Activated gamma-delta T cell treated with anti-CD3 and anti-CD28 coated beads, Interleukin-2, amount 50 U/mL, for 16 hours (primary cell): ENCODE data around the gene MYH6.
"Not testable (repeated sequence)": the region's sequence is repeated elsewhere in the genome, so short reads cannot be mapped to it uniquely, and the experiment has no call there.

Source experiments
- DNase-seq: peaks from one replicate; pipeline ENCODE4 v3.0.0-alpha.2; 2020; ENCODE audit warnings: low read depth

MYH6 gene

DNA sequence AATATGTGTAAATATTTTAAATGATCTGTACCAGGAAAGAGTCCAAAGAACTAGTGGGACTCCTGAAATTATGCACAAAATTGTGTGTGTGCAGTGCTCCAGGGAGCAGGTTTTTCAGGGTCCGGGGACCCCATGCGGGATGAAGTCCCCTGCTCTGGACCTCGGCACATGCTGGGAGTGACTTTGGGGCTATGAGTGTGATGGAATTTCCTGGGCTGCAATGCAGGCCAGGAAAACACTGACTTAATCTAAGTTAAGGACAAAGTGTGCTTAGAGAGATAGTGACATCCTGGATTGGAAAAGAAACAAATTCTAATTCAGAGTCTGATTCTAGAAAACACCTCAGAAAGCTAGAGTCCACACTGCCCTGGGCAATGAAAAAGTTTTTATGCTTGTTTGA lies 6.2 kb upstream of the MYH6 start:
- DNase-seq = no peak

DNA sequence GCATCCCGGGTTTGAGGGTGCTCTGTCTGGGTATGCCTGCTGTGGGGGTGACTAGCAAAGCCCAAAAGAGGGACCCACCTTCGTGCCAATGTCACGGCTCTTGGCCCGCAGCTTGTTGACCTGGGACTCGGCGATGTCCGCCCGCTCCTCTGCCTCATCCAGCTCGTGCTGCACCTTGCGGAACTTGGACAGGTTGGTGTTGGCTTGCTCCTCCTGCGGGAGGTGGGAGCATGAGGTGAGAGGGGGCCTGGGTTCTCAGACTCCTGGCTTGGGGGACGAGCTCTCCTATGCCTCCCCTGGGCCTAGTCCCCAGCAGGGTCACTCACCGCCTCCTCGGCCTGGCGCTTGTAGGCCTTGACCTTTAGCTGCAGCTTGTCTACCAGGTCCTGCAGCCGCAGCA lies 5.6 kb upstream of the MYH6 start:
- DNase-seq = no peak

DNA sequence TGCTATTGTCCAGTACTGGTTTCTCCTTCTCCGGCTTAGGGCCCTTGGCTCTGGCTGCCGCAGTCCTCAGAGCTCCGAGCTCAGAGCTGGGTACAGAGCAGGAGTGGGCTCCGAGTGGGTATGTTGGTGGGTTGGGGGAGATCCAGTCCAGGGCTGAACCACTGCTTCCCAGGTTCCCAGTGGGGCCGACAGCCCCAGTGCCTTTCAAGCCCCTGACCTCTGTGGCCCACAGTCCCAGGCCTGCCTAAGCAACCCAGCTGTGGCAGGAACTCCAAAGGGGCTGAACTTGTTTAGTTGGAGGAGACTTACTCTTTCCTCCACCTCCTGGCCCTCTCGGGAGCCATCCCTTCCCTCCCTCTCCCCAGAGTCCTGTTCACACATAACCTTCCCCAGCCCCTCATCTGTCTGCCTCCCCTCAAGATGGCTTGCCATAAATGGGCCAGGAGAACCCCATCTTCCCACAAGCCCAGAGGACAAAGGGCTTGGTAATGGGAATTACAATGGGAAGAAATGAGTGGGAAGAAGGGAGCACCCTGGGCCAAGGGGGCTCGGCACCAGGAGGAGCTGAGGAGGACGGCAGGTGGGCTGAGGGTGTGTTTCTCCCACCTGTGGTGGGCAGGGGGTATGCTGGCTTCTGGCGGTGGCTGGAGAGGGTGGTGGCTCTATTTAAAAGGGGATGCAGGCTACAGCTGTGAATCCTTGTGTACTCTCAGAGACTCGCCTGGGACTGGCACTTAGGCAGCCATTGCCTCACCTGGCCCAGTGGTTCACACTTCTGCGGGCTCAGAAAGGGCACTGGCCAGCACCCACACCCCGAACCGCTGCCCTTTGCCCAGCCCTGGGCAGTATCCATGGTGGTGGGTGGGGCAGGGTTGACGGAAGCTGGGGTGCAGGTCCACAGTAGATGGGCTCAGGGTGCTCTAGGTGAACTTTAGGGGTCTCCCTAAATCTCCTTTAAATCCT lies 3.8 kb upstream of the MYH6 start:
- DNase-seq = no peak

DNA sequence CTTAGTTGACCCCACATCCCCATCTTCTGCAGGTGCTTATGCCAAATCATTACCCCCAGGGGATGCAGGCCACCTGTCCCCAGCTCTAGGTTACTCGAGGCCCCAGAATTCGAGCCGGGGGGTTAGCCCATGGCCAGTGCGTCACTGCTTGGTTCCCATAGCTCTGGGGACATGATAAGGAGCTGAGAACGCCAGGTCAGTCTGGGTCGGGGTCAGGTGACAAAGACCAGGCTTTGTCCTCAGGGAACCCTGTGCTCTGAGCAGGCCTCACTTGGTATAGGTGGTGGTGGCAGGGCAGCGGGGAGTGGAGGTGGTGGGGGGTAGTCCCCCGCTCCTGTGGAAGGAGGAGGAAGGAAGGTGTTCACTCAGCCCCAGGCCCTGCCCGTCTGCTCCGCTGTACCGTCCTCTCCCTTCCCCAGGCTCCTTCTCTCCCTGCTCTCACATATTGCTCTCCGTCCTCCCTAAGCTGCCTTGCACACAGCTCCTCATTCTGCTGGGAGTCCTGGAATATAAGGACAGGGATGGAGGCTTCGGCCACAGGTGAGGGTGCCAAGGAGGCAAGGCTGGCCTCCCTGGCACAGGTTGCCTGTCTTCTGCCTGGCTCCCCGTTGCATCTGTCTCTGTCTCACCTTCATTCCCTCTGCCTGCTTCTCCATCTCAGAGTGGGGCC lies 2.0 kb upstream of the MYH6 start:
- no peak for DNase-seq

DNA sequence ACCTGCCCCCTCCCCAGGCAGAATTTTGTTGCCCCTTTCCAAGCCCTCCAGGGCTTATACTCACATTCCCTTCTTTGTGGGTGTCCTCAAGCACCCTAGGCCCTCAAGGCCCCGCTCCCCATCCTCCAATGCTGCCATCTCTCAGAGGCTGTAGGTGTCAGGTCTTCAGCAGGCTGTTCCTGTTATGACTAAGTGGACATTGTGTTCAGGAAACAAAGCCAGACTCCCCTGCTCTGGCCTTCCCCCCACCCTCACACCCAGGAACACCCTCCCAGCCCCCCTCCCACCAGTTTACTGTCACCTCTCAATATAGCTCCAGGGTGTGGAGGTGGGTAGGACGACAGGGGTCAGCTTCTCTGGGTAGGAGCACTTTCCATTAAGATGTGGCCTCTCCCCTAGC lies 1.4 kb upstream of the MYH6 start:
- no peak for DNase-seq

DNA sequence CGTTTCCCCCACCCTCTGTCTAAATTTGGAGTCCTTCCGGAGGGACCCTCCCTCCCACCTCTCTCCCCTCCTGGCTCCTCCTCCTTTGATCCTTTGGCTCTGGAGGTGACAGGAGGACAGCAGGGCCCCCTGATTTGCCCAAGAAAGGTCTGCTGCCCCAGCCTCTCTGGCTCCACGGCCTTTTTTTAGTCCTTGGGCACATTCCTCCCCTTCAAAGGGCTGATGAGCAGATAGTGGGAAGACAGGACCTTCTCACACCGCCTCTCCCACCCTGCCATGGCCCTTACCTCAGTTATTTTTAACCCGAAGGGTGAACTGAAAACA lies 196 bp upstream of the MYH6 start:
- DNase-seq = no peak

DNA sequence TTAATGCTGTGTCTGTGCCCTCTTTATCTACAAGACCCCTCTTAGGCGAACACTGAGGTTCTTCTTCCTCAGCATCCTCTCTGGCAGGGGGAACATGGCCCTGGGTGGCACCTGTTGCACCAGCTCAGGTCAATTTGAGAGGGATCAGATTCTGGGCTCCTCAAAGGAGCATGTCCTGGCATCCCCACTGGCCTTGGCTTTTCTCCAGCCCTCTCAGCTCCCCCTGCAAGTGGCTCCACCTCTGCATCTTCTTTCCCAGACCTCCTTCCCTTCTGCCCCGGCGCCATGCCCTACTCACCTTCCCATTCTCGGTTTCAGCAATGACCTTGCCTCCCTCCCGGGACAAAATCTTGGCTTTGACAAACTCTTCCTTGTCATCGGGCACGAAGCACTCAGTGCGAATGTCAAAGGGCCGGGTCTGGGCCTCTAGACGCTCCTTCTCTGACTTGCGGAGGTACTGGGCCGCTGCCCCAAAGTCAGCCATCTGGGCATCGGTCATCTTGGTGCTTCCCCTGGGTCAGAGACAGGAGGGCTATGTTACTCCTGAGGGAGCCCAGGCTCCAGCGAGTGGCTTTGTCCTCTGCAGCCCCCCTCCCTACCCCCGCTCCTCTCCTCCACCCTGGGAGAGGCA lies 1.2 kb downstream of the MYH6 start:
- DNase-seq = no peak

DNA sequence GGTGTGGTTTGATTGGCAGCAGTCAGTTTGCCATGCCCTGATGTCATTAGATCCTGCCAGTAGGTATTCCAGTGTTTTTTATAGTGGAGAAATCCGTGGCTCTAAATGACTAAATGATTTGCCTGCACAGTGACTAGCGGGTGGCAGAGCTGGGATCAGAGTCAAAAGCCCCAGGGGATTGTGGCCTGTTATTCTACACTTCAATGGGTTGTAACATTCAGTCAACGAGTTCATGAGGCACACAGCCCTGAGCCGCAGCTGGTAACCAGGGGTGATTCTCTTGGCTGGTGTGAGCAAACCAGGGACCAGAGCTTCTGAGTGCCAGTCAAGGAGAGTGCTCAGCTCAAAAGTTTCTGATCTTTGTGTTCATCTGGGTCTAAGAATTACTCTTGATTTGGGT lies 1.8 kb downstream of the MYH6 start:
- no peak for DNase-seq

DNA sequence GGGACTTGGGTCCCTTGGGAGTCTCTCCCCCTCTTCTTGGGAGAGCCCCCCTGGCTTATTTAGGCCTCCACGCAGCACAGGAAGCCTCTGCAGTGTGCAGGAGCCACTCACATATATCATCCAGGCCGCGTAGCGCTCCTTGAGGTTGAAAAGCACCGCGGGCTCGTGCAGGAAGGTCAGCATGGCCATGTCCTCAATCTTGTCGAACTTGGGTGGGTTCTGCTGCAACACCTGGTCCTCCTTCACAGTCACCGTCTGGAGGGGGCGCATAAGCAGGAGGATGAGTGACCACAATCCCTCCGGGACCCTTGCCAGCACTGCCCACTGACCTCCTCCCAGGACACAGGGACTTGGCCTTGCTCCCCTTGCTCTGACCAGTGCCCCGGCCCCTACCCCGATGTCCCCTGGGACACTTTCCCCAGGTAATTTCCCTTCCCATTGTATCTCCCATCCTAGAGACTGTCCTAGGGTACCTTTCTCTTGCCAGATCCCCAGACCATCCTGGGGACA lies 2.5 kb downstream of the MYH6 start:
- no peak for DNase-seq

DNA sequence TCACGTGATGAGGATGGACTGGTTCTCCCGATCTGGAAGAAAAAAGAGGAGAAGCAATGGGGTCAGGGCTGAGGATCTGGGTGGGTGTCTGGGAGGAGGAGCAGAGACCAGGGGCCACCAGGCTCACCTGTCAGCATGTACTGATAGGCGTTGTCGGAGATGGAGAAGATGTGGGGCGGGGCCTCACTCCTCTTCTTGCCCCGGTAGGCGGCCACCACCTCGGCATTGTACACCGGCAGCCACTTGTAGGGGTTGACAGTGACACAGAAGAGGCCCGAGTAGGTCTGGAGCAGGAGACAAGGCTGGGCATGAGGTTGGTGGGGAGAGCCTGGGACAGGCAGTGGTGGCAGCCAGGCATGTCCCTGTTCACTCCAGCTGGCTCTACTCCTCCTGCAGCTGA lies 3.0 kb downstream of the MYH6 start:
- no peak for DNase-seq

DNA sequence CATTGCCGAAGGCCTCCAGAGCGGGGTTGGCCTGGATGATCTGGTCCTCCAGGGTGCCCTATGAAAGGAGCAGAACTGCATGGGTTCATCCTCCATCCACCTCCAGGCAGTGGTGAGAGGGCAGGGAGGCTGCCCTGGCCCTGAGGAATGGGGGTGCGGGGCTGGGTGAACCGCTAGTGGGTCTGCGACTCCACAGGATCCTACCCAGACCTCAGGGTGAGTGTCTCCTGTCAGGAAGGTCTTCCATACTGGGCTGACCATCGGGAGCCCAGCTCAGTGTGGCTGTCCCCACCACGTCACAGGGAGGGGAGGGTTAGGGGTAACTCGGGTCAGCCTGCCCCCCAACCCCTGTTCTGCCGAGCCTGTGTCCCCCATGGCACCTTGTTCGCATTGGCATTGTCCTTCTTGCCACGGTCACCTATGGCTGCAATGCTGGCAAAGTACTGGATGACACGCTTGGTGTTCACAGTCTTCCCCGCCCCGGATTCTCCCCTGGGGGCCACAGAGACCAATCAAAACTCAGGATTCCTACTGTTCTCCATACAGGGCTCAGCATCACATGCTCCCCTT lies 3.7 kb downstream of the MYH6 start:
- no peak for DNase-seq

DNA sequence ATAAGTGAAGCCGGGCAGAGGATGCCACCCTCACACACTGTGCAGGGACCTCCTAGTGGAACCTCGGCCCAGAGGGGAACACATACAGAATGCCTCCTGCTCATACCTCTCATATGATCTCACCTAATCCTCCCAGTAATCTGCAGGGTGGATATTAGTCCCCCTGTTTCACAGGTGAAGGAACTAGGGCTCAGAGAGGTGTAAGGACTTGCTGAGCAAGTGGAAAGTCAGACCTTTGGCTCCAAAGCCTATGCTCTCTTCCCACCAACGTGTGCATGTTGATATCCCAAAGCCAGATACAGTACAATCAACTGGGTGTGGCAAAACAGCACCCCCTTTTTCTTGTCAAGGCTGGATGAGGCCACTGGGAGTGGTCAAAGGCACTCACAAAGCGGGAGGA lies 4.2 kb downstream of the MYH6 start:
- no peak for DNase-seq

DNA sequence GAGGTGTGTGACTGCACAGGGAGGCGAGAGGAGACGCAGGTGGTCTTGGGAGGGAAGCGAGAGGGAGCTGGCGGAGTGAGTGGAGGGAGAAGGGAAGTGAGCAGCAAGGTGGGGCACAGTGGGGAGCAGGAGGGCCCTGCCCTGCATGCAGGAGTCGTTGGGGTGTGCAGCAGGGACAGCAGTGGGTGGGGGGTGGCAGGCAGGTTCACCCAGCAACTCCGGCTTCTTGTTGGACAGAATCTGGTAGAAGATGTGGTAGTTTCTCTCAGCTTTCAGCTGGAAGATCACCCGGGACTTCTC lies 5.0 kb downstream of the MYH6 start:
- DNase-seq = no peak

DNA sequence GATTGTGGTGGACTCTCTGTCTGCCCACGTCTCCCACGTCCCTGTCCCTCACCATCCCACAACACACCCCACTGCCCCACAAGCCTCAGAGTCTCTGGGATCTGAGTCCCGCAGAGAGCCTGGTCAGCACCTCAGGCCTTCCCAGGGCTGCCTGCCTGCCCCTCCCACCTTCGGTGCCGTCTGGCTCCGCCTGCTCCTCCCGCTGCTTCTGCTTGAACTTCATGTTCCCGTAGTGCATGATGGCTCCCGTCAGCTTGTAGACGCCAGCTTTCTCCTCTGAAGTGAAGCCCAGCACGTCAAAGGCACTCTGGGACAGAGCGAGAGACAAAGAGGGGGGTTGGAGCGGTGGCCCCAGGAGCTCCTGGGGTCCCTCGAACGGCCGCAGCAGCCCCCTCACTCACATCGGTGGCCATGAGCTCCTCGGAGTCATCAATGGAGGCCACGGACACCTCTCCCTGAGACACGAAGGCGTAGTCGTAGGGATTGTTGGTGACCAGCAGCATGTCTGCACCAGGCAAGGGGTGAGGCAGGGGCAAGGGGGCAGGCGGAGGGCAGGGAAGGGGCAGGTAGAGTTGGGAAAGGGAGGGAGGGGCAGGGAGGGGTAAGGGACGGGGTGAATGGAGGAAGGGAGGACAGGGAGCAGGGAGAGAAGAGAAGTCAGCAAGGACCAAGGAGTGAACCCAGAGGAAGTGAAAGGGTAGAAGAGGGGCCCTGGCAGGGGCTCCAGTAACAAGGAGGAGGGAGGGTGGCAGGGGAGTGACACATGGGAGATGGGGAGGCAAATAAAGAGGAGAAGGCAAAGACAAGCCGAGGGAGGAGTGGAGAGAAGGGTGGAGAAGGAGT lies 5.6 kb downstream of the MYH6 start:
- no peak for DNase-seq

DNA sequence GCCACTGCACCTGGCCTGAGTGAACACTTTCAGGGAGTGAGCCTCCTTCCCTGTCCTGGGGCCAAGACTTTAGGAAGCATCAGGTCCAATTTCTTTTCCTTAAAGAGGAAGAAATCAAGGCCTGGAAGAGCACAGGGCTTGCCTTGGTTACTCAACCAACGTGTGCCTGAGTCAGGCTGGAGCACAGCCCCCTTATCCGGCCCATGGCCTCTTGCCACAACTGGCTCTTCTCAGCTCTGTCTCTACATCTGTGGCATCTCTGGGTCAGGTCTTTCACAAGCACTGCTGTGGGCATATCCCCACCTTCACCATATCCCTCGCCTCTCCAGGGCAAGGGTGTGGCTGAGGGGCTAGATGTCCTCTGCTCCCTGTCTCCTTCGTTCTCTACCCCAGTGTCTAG lies 6.8 kb downstream of the MYH6 start:
- no peak for DNase-seq

DNA sequence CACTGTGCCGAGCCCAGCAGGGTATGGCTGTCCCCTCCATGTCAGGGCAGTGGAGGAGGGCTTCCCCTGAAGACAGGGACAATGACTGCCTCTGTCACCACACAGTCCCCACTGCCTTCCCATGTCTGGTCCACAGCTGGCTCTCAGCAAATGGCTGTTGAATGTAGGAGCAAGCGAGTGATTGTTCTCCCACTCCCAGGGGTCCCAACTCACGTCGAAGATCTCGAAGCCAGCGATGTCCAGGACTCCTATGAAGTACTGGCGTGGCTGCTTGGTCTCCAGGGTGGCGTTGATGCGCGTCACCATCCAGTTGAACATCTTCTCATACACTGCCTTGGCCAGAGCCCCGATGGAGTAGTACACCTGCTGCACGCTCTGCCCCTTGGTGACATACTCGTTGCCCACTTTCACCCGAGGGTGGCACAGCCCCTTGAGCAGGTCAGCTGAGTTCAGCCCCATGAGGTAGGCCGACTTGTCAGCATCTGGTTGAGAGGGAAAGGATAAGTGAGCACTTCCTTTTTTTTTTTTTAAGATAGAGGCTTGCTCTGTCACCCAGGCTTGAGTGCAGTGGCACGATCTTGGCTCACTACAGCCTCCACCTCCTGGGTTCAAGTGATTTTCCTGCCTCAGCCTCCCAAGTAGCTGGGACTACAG lies 7.5 kb downstream of the MYH6 start:
- DNase-seq = not testable (repeated sequence)

DNA sequence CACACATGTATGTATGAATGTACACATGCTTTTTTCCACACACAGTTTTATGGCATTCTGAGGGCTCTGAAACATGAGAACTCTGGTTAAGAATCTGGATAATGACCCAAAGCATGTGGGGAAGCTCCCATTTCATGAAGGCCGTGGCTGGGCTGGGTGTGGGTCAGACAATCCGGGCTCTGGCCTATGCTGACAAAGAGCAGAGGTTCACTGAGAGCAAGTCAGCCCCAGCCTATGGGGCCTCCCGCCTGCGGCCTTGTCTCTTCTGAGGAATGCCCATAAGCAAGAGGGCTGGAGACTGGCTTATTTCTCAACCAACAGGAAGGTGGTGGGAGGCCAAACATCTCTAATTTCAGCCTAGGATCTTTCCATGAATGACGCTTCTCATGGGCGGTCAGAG lies 8.5 kb downstream of the MYH6 start:
- DNase-seq = no peak

DNA sequence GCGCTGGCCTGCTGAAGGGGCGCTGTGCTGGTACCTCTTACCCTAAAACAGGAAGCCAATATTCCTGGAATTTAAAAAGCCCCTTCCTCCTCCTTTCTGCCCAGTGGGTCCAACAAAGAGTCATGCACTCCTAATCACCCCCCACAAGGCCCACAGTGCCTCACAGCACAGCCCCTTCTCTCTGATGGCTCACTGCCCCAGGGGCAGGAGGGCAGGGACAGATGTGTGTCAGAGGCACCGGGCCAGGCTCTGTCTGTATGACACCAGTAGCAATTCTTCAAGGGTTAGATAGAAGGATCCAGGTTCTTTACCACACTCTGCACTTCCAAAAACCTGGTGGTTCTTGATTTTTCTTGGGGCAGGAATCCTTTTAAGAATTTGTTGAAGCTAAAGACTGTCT lies 8.9 kb downstream of the MYH6 start:
- DNase-seq = no peak

DNA sequence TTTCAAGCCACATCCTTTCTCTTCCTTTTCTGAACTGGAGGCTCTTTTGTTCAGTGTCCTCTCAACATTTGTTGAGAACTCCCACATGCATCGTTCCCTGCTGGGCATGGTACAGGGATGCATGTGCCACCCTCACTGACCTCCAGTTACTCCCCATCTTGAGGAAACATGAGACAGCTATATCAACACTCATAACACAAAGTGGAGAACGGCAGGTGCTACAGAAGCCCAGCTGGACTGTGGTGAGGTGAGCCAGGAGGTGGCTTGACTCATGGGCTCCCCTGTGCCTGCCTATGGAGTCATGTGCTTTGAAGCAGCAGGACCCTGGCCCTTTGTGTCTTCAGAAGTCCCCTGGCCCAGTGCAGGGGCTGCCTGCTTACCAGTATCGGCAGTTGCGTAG lies 9.7 kb downstream of the MYH6 start:
- DNase-seq = no peak

DNA sequence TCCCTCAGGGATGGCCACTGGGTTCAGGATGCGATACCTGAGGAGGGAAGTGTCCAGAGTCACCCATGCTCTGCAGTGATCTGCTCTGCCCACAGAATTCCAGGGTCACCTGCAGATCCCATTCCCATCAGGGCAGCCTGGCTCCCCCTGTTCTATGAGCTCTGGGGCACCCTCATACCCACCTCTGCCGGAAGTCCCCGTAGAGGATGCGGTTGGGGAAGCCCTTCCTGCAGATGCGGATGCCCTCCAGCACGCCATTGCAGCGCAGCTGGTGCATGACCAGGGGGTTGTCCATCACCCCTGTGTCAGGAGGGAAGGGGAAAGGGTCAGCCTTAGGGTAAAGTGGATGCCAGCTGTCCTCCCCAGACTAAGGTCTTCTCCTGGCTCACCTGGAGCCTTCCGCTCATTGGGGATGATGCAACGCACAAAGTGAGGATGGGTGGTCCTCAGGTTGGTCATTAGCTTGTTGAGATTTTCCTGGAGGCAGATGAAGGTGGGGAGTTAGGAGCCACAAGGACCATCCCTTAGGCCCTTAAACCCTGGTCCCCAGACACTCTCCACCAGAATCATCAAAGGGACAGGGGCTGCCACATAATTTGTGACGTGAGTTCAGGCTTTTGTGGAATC lies 11.2 kb downstream of the MYH6 start:
- no peak for DNase-seq

DNA sequence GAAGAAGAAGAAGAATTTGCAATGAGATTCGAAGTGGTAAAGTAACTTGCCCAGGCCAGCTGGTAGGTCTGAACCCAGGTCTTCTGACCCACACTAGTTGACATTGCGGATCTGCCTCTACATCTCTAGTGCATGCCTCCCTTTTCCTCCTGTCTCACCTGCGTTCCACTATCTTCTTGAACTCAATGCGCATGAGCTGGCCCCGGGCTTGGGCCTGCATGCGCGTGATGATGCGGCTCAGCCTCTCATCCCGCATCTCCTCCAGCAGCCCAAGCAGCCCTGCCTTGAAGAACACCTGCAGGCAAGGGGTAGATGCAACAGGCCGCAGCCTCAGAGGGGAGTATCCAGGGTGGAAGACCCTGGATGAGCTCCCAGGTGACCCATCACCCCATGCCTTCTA lies 11.9 kb downstream of the MYH6 start:
- DNase-seq = no peak
